HEK293 (cell line): ENCODE measurements around the gene P4HA1.

Experiments
- CTCF ChIA-PET: fragments of 350-600 bp; formaldehyde crosslinking; extraction: SDS; loops from one replicate; lab custom pipeline; 2021; ENCODE audit warnings: antibody characterized with exemption; lab: Yijun Ruan, JAX
- POLR2A ChIA-PET: fragments of 300-600 bp; formaldehyde crosslinking; extraction: SDS; loops from one replicate; lab custom pipeline; 2020; ENCODE audit warnings: antibody characterized with exemption, inconsistent platforms; lab: Yijun Ruan, JAX
- H3K27ac ChIP-seq: fragments of 200-500 bp; sonication (Bioruptor generic); 2 replicates; pipeline ENCODE4 v1.5.1; 2014; ENCODE audit warnings: low read depth, low read length, control low read depth, inconsistent platforms; ENCODE audit errors: extremely low read depth
- H3K36me3 ChIP-seq, 2 experiments: fragments of 200-500 bp in 1 of 2; sonication (Bioruptor generic) in 1 of 2; 1 replicate in 1 of 2; 2 replicates in 1 of 2; pipeline ENCODE4 v1.5.1; 2014 to 2017; ENCODE audit warnings: inconsistent platforms in 2 of 2, low read length in 2 of 2; ENCODE audit not compliant: control insufficient read depth in 2 of 2, insufficient read depth in 1 of 2
- H3K4me1 ChIP-seq: fragments of 200-500 bp; sonication (Bioruptor generic); 2 replicates; pipeline ENCODE4 v1.5.1; 2014; ENCODE audit warnings: mild to moderate bottlenecking, low read length, inconsistent platforms; ENCODE audit not compliant: control insufficient read depth, insufficient read depth
- H3K4me3 ChIP-seq: 2 replicates; pipeline ENCODE4 v1.5.1; 2011; ENCODE audit warnings: low read depth, mild to moderate bottlenecking, control low read depth, low read length, moderate library complexity
- H3K9me3 ChIP-seq: fragments of 200-500 bp; sonication (Bioruptor generic); 2 replicates; pipeline ENCODE4 v1.5.1; 2014; ENCODE audit warnings: low read depth, low read length, inconsistent platforms; ENCODE audit not compliant: control insufficient read depth, insufficient read depth
- GLIS1 ChIP-seq: fragments of 450-650 bp; formaldehyde crosslinking; IDR thresholded peaks from 2 replicates; pipeline ENCODE4 v1.5.1; 2016; ENCODE audit warnings: missing biosample characterization, missing genetic modification characterization
- HOXD13 ChIP-seq: sonication (generic); formaldehyde crosslinking; IDR thresholded peaks from 2 replicates; pipeline ENCODE4 v1.8.0; 2022; ENCODE audit warnings: missing genetic modification reagents, borderline replicate concordance
- SCRT2 ChIP-seq: fragments of 450-650 bp; formaldehyde crosslinking; IDR thresholded peaks from 2 replicates; pipeline ENCODE4 v1.5.1; 2016; ENCODE audit warnings: missing biosample characterization, missing genetic modification characterization
- TSHZ1 ChIP-seq: fragments of 450-650 bp; formaldehyde crosslinking; IDR thresholded peaks from 2 replicates; pipeline ENCODE4 v1.5.1; 2016; ENCODE audit warnings: missing biosample characterization, missing genetic modification characterization, borderline replicate concordance
- ZBTB10 ChIP-seq: fragments of 450-650 bp; formaldehyde crosslinking; IDR thresholded peaks from 2 replicates; pipeline ENCODE4 v1.5.1; 2016; ENCODE audit warnings: missing biosample characterization, missing genetic modification characterization
- ZBTB44 ChIP-seq: fragments of 450-650 bp; IDR thresholded peaks from 2 replicates; pipeline ENCODE4 v1.5.1; 2018; ENCODE audit warnings: missing biosample characterization, mild to moderate bottlenecking, missing genetic modification characterization
- ZBTB49 ChIP-seq: fragments of 450-650 bp; formaldehyde crosslinking; IDR thresholded peaks from 2 replicates; pipeline ENCODE4 v1.5.1; 2016; ENCODE audit warnings: missing biosample characterization, missing genetic modification characterization, low read depth
- ZNF146 ChIP-seq: fragments of 450-650 bp; formaldehyde crosslinking; IDR thresholded peaks from 2 replicates; pipeline ENCODE4 v1.5.1; 2016; ENCODE audit warnings: missing biosample characterization, missing genetic modification characterization
- ZNF239 ChIP-seq: fragments of 450-650 bp; formaldehyde crosslinking; IDR thresholded peaks from 2 replicates; pipeline ENCODE4 v1.5.1; 2016; ENCODE audit warnings: missing biosample characterization, missing genetic modification characterization
- ZNF248 ChIP-seq: fragments of 450-650 bp; formaldehyde crosslinking; IDR thresholded peaks from 2 replicates; pipeline ENCODE4 v1.5.1; 2017; ENCODE audit warnings: missing biosample characterization, missing genetic modification characterization
- ZNF335 ChIP-seq: fragments of 450-650 bp; formaldehyde crosslinking; conservative IDR thresholded peaks from 2 replicates; pipeline ENCODE4 v1.5.1; 2016; ENCODE audit warnings: missing biosample characterization, missing genetic modification characterization
- ZNF37A ChIP-seq: fragments of 450-650 bp; IDR thresholded peaks from 2 replicates; pipeline ENCODE4 v1.5.1; 2018; ENCODE audit warnings: missing biosample characterization, missing genetic modification characterization
- ZNF48 ChIP-seq: fragments of 450-650 bp; formaldehyde crosslinking; IDR thresholded peaks from 2 replicates; pipeline ENCODE4 v1.5.1; 2016; ENCODE audit warnings: missing biosample characterization, missing genetic modification characterization
- ZNF561 ChIP-seq: fragments of 450-650 bp; IDR thresholded peaks from 2 replicates; pipeline ENCODE4 v1.5.1; 2018; ENCODE audit warnings: missing biosample characterization, missing genetic modification characterization, borderline replicate concordance
- ZNF621 ChIP-seq: fragments of 450-650 bp; formaldehyde crosslinking; IDR thresholded peaks from 2 replicates; pipeline ENCODE4 v1.5.1; 2017; ENCODE audit warnings: missing biosample characterization, missing genetic modification characterization
- ZNF677 ChIP-seq: fragments of 450-650 bp; IDR thresholded peaks from 2 replicates; pipeline ENCODE4 v1.5.0; 2018; ENCODE audit warnings: missing biosample characterization, mild to moderate bottlenecking, missing genetic modification characterization, moderate library complexity

P4HA1 gene

GRCh38 chr10:73043766-73044377 is 52.8 kb downstream of the P4HA1 start:
- no peak overlapping the region for H3K4me3 ChIP-seq
- no peak overlapping the region for H3K27ac ChIP-seq
- TF ChIP-seq ZNF335 (tag by site-specific recombination) = no peak
- TF ChIP-seq GLIS1 (tag by site-specific recombination) = no peak
- peak; percentile 49; the same call in 1 of the 2 replicates for TF ChIP-seq SCRT2 (tag by site-specific recombination)
- peak; percentile 83 for TF ChIP-seq ZNF677
- no peak for TF ChIP-seq ZBTB49 (tag by site-specific recombination)
- no peak for TF ChIP-seq ZNF561 (tag by site-specific recombination)
- no peak for TF ChIP-seq ZBTB44 (tag by site-specific recombination)
- no peak for TF ChIP-seq ZNF248
- TF ChIP-seq ZNF239 (tag by site-specific recombination) = no peak
- TF ChIP-seq HOXD13 = no peak
- TF ChIP-seq ZNF621 = no peak
- TF ChIP-seq ZBTB10 (tag by site-specific recombination) = no peak
- TF ChIP-seq ZNF146 (tag by site-specific recombination) = no peak
- no peak for TF ChIP-seq ZNF37A (tag by site-specific recombination)
- TF ChIP-seq ZNF48 (tag by site-specific recombination) = no peak
- TF ChIP-seq TSHZ1 (tag by site-specific recombination) = no peak
- ChIA-PET POLR2A (no interaction called here), CTCF (interaction anchor here (1.0 kb wide), 1 partner anchor 680 kb away, joined by 3 read pairs; no protein-coding TSS in a partner anchor)
- H3K36me3 ChIP-seq = peaks cover 12 to 31% of the 10 kb centered on the region in 2 experiments
- no peaks in the 10 kb centered on the region for H3K9me3 ChIP-seq
- peaks cover 11% of the 10 kb centered on the region; the same call in 1 of the 2 replicates for H3K4me1 ChIP-seq
